Small intestine (tissue), 7 donors: ENCODE data around the gene ZFYVE19. TPM values are rescaled to one million over a fixed set of nuclear protein-coding genes. Genes with fewer than 3 reads are reported as not detected.

Experiments used
- DNase-seq, 2 donors: peaks; one replicate each; pipeline versions ENCODE4 v3.0.0 to v3.0.0-alpha.2; 2013
- FAIRE-seq: peaks from 2 replicates; lab custom pipeline; 2012; peaks lifted over from hg19 to GRCh38; lab: Jason Lieb, UNC
- H3K27ac ChIP-seq, 3 donors: one replicate each; pipeline ENCODE4 v1.5.1; 2013; ENCODE audit warnings: low read length in 2 of 3, mild to moderate bottlenecking in 2 of 3, control low read depth in 1 of 3, inconsistent platforms in 1 of 3, low read depth in 1 of 3, moderate library complexity in 1 of 3
- H3K27me3 ChIP-seq, 3 donors: one replicate each; pipeline ENCODE4 v1.6.1; 2013; ENCODE audit warnings: low read length in 3 of 3, inconsistent platforms in 1 of 3; ENCODE audit not compliant: control insufficient read depth in 3 of 3, insufficient read depth in 3 of 3
- H3K36me3 ChIP-seq, 3 donors: one replicate each; pipeline ENCODE4 v1.6.1; 2013; ENCODE audit warnings: low read length in 3 of 3, inconsistent platforms in 1 of 3, low read depth in 1 of 3, mild to moderate bottlenecking in 1 of 3, moderate library complexity in 1 of 3; ENCODE audit not compliant: control insufficient read depth in 3 of 3, insufficient read depth in 2 of 3
- H3K4me1 ChIP-seq, 3 donors: one replicate each; pipeline ENCODE4 v1.6.1; 2013; ENCODE audit warnings: low read length in 2 of 3, inconsistent platforms in 1 of 3, low read depth in 1 of 3, mild to moderate bottlenecking in 1 of 3, moderate library complexity in 1 of 3; ENCODE audit not compliant: control insufficient read depth in 3 of 3, insufficient read depth in 2 of 3
- H3K4me3 ChIP-seq, 3 donors: one replicate each; pipeline ENCODE4 v1.5.1; 2013; ENCODE audit warnings: low read length in 3 of 3, control low read depth in 1 of 3, inconsistent platforms in 1 of 3, low read depth in 1 of 3, mild to moderate bottlenecking in 1 of 3, moderate library complexity in 1 of 3
- H3K9me3 ChIP-seq, 2 donors: one replicate each; pipeline ENCODE4 v1.6.1; 2013; ENCODE audit warnings: low read depth in 1 of 2, low read length in 1 of 2; ENCODE audit not compliant: control insufficient read depth in 2 of 2, insufficient read depth in 1 of 2
- WGBS, 3 donors: extraction: QIAGEN DNeasy Blood & Tissue Kit; methylation state at CpG; one replicate each; pipeline ENCODE4 v1.1.7; 2013; 5-methylcytosine and 5-hydroxymethylcytosine counted together
- polyA plus RNA-seq, 4 donors: library from polyadenylated mRNA; stranded (reverse) in 3 of 4; unstranded in 1 of 4; fragments of 200-250 nt in 3 of 4; fragments of 120-200 nt in 1 of 4; gene quantifications; one replicate each; pipeline versions ENCODE4 v1.2.1 to v1.2.3, GENCODE V29; 2013
- donor health status: healthy with polysubstance abuse.
- donor health status: control.
- donor health status: control.
- donor health status: Bipolar disorder and iron deficiency.
- donor health status: healthy.

Gene ZFYVE19
- polyA plus RNA-seq, 4 donors: 28.1 to 94.6 (median 44.1) TPM

DNA sequence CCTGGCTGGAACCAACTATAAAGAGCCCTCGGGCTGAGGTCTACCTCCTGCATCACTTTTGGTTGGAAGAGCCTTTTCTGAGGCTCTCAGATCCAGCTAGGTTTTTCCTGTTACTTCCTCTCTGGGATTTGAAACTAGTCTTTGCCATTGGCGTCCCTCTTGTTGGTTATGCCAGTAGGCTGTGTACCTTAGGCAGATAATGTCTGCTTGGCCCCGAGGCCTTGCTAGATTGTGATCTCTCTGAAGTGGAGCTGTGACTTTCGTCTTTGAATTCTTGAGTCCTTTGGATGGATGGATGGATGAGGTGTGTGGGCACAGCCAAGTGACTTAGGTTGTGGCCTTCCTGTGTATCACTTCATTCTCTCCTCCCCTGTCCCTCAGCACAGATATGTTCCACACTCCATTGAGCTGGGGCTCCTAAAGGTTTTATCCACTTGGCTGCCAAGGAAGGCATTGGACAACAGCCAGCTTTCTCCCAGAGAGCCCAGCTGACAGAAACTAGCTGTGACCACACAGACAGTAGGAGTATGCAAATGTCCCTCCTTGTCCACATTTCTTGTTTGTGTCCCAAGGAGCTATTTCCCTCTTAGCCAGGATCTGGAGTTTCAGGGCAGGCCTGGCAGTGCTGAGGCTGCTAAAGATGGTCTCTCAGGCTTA lies 8.3 kb downstream of the ZFYVE19 start:
- Histone ChIP-seq H3K4me1 (no peaks in the 10 kb centered on the region), H3K27me3 (no peaks in the 10 kb centered on the region), H3K27ac (no peak overlapping the region)

DNA sequence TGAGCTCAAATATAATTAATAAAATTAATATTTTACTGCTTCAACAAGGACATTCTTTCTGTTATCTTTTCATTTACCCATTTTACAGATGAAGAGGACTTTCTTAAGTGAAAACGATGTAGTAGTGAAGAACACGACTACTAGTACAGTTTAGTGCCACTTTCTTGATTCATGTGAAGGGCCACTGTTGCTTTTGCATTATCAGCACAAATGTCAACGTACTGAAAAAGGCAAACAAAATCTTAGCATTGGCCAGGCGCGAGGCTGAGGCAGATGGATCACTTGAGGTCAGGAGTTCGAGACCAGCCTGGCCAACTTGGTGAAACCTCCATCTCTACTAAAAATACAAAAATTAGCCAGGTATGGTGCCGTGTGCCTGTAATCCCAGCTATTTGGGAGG lies 12.2 kb downstream of the ZFYVE19 start:
- FAIRE-seq (no peak), DNase-seq (no peak)
- no peaks in the 10 kb centered on the region for H3K9me3 ChIP-seq
- H3K4me3 ChIP-seq: no peak overlapping the region
- WGBS, 3 donors: 85 to 87% (median 85%) methylated on average over 7 of the region's 7 CpGs
- H3K27ac ChIP-seq: no peak overlapping the region
- no peaks in the 10 kb centered on the region for H3K27me3 ChIP-seq
- H3K4me1 ChIP-seq: peaks cover 0 to 6% (median 0%) of the 10 kb centered on the region in 3 donors
- H3K36me3 ChIP-seq: peaks cover 4 to 26% (median 13%) of the 10 kb centered on the region in 3 donors

More for the DNA sequence above, 8.3 kb downstream of the ZFYVE19 start:
- DNase-seq (no peak), FAIRE-seq (no peak)
- Histone ChIP-seq H3K36me3 (peaks cover 13 to 49% (median 19%) of the 10 kb centered on the region in 3 donors), H3K4me3 (no peak overlapping the region), H3K9me3 (no peaks in the 10 kb centered on the region)
- WGBS, 3 donors: 58 to 82% (median 65%) methylated on average over 4 of the region's 4 CpGs

DNA sequence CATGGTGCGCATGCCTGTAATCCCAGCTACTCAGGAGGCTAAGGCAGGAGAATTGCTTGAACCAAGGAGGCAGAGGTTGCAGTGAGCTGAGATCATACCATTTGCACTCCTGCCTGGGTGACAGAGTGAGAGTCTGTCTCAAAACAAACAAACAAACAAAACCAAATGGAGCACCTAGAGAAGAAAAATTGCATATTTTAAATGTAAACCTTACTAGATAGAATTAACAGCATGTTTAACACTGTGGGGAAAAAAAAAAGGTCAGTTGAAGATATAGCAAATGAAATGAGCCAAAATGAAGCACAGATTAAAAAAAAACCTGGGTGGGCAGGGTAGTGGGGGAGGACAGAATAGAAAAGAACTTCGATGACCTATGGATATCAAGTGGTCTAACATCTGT lies 14.3 kb downstream of the ZFYVE19 start:
- WGBS, 3 donors: 92 to 95% (median 95%) methylated on average over 2 of the region's 2 CpGs
- H3K9me3 ChIP-seq: no peaks in the 10 kb centered on the region
- peaks cover 0 to 5% (median 2%) of the 10 kb centered on the region in 3 donors for H3K36me3 ChIP-seq
- H3K27me3 ChIP-seq: no peaks in the 10 kb centered on the region
- no peak for DNase-seq
- no peak overlapping the region for H3K4me3 ChIP-seq
- peaks cover 0 to 16% (median 0%) of the 10 kb centered on the region in 3 donors for H3K4me1 ChIP-seq
- FAIRE-seq: no peak
- no peak overlapping the region for H3K27ac ChIP-seq

DNA sequence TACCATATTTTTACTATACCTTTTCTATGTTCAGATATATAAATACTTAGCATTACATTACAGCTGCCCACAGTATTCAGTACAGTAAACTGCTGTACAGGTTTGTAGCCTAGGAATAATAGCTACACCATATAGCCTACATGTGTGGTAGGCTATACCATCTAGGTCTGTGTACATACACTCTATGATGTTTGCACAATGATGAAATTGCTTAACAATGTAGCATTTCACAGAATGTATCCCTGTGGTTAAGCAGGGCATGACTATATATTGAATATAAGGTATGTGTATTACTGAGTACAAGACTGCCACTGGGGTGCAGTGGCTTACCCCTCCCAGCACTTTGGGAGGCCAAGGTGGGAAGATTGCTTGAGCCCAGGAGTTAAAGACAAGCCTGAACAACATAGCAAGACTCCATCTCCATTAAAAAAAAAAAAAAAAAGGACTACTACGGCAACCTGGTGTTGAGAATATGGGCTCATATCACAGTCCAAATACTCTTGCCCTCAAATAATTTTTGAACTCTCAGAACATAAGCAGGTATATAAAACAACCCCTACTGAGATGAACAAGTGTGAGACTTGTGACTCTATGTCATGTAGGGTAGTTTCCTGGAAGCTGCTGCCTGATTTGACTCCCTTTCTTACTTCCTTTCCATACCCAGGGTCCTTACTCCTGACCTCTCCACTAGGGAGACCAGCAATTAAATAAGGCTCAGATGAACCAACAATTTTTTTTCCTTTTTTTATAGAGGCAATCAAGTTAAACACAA lies 16.9 kb downstream of the ZFYVE19 start:
- peaks cover 0 to 30% (median 0%) of the 10 kb centered on the region in 3 donors for H3K4me1 ChIP-seq
- no peaks in the 10 kb centered on the region for H3K27me3 ChIP-seq
- DNase-seq (peak in 1 of 2 donors; percentile 57), FAIRE-seq (no peak)
- H3K36me3 ChIP-seq: peaks cover 0 to 2% (median 0%) of the 10 kb centered on the region in 3 donors
- 80 to 82% (median 82%) methylated on average over 1 of the region's 1 CpG for WGBS, 3 donors
- peak overlapping the region in 1 of 3 donors; percentile 19 for H3K27ac ChIP-seq
- no peaks in the 10 kb centered on the region for H3K9me3 ChIP-seq
- no peak overlapping the region for H3K4me3 ChIP-seq

DNA sequence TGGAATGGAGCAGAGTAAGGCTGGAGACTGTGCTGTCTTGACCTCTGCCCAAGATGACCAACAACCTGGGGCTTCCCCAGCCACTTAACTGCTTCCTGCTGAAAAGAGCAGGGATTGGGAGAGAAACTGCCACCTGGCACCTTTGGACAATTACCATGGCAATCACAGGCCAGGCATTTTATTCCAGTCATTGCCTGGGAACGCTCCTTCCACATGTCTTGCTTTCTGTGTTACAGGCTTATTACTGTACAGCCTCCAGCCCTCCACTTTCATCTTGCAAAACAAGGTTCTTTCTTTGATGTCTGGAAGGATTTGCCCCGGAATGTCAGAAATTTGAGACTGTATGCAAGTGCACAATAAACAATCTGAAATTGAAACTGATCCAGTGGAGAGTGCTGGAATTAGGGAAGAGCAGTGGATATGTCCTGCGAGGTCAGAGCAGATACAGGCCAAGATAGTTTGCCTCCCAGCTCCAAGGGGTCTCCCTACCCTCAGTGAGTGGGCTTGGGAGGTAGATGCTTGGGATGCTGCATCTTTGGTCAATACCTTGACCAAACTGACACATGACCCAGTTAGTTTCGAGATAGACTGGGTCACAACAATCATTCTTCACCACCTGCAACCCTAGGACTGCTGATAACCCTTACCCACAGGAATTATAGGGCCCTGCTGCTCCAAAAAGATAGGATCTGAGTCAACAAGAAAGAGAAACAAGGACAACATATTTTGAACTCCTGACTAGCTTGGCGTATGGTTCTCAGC lies 19.0 kb downstream of the ZFYVE19 start:
- no peak for FAIRE-seq

DNA sequence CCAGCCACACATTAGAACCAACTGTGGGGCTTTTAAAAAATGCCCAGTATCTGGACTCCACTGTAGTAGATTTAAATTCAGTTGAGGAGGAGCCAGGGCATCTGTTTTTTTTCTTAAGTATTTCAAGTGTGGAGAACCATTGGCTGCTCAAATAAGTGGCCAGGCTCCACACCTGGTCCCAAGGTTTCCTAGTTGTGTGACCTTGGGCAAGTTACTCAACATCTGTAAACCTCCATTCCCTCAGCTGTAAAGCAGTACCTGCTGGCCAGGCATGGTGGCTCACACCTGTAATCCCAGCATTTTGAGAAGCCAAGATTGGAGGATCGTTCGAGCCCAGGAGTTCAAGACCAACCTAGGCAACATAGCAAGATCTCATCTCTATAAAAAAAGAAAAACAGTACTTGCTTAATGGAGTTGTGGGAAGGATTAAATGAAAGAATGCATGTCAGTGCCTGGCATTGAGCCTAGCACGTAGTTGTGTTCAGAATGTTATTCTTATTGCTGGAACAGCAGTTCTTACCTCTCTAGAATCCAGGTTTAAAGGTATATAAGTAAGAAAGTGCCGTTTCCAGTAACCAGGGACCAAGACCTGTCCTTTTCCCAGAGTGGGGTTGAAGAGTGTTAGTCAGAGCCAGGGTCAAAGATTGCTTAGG lies 19.7 kb downstream of the ZFYVE19 start:
- Histone ChIP-seq H3K4me3 (peak overlapping the region in 1 of 3 donors; percentile 88), H3K27me3 (no peaks in the 10 kb centered on the region), H3K9me3 (no peaks in the 10 kb centered on the region), H3K4me1 (peaks cover 0 to 43% (median 0%) of the 10 kb centered on the region in 3 donors), H3K27ac (peak overlapping the region; percentile 11 to 65 (median 63)), H3K36me3 (peaks cover 0 to 2% (median 2%) of the 10 kb centered on the region in 3 donors)
- WGBS, 3 donors: 57 to 76% (median 59%) methylated on average over 4 of the region's 4 CpGs
- DNase-seq: peak in 1 of 2 donors; percentile 43
- FAIRE-seq: no peak

More for the DNA sequence above, 19.0 kb downstream of the ZFYVE19 start:
- Histone ChIP-seq H3K27me3 (no peaks in the 10 kb centered on the region), H3K4me1 (peaks cover 0 to 43% (median 0%) of the 10 kb centered on the region in 3 donors), H3K36me3 (peaks cover 0 to 2% (median 1%) of the 10 kb centered on the region in 3 donors), H3K4me3 (peak overlapping the region in 1 of 3 donors; percentile 88), H3K27ac (peak overlapping the region; percentile 43 to 65 (median 63)), H3K9me3 (no peaks in the 10 kb centered on the region)
- DNase-seq: peak; percentile 55 to 67
- WGBS, 3 donors: 19 to 49% (median 26%) methylated on average over 5 of the region's 5 CpGs

DNA sequence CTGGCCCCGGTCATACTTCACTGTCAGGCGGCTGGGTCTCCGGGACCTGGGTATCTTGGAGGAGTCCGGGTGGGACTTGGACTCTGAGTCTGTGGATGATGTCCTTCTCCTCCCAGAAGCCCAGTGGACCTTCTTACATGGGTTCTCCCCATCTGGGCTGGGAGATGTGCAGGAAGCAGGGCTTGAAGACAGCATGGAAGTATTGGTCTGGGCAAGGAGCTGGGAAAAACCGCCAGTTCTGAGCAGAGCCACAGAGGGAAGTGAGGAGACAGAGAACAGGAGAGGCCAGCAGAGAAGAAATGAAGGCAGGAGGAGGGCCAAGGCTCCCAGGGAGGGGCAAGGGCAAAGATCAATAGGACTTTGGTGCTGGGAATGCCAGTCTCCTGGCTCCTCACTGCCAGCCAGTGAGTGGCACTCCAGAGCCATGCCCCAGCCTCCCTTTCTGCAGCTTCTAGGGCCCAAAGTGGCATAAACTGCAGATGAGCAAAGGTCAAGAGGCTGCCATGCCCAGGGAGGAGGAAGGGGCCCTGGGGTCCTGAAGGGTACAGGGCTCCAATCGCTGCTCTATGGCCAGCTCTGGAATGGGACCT lies 21.7 kb downstream of the ZFYVE19 start, which contains the start of gene PPP1R14D:
Gene PPP1R14D (minus strand): TSS at position 262 of the 590 bp plus-strand sequence. CDS start 67 bp downstream, at position 195.
- Histone ChIP-seq H3K4me1 (peaks cover 0 to 43% (median 0%) of the 10 kb centered on the region in 3 donors), H3K27me3 (no peaks in the 10 kb centered on the region), H3K4me3 (peak within 1 kb of the TSS; percentile 28 to 88 (median 53)), H3K27ac (peak within 1 kb of the TSS; percentile 86 to 97 (median 90)), H3K36me3 (peaks cover 0 to 8% (median 2%) of the 10 kb centered on the region in 3 donors), H3K9me3 (no peaks in the 10 kb centered on the region)
- DNase-seq (peak; percentile 60 to 97), FAIRE-seq (no peak)
- WGBS, 3 donors: 19 to 68% (median 29%) methylated on average over 6 of the region's 6 CpGs
